MCF 10A (cell line): ENCODE measurements around the gene PIEZO1. TPM values are rescaled to one million over a fixed set of nuclear protein-coding genes. Genes with fewer than 3 reads are reported as not detected.
A peak's percentile ranks its signal among the peaks of the same experiment; 100 is the strongest.

Experiments
- BruUV-seq: library from RNA; stranded (reverse); fragments of 400-500 nt; replicated peaks from 2 replicates; lab custom pipeline; 2021; lab: Mats Ljungman, UMichigan
- CTCF ChIA-PET: fragments of 300-600 bp; sonication (Branson Sonifier 250); formaldehyde crosslinking; extraction: SDS; loops from one replicate; lab custom pipeline; 2021; ENCODE audit warnings: antibody characterized with exemption, inconsistent platforms; lab: Yijun Ruan, JAX
- POLR2A ChIA-PET: fragments of 300-600, 350-650 bp; sonication (Branson Sonifier 250); formaldehyde crosslinking; extraction: SDS; loops from one replicate; lab custom pipeline; 2020; ENCODE audit warnings: antibody characterized with exemption, inconsistent platforms; lab: Yijun Ruan, JAX
- DNase-seq: peaks from one replicate; pipeline ENCODE4 v3.0.0-alpha.2; 2018; ENCODE audit not compliant: unreplicated experiment
- H3K27ac Mint-ChIP-seq: one replicate; pipeline ENCODE4 v1.8.0; 2022; ENCODE audit warnings: mild to moderate bottlenecking, low read depth, mixed read lengths; ENCODE audit not compliant: unreplicated experiment
- H3K27me3 Mint-ChIP-seq: one replicate; pipeline ENCODE4 v1.8.0; 2022; ENCODE audit warnings: mixed read lengths; ENCODE audit not compliant: insufficient read depth, unreplicated experiment
- H3K36me3 Mint-ChIP-seq: one replicate; pipeline ENCODE4 v1.8.0; 2022; ENCODE audit warnings: mild to moderate bottlenecking, moderate library complexity, mixed read lengths; ENCODE audit not compliant: insufficient read depth, unreplicated experiment
- H3K4me1 Mint-ChIP-seq: one replicate; pipeline ENCODE4 v1.8.0; 2022; ENCODE audit warnings: mixed read lengths; ENCODE audit not compliant: insufficient read depth, unreplicated experiment
- H3K4me3 Mint-ChIP-seq: one replicate; pipeline ENCODE4 v1.8.0; 2022; ENCODE audit warnings: mild to moderate bottlenecking, moderate library complexity, mixed read lengths; ENCODE audit not compliant: unreplicated experiment
- H3K9me3 Mint-ChIP-seq: one replicate; pipeline ENCODE4 v1.8.0; 2022; ENCODE audit warnings: mixed read lengths; ENCODE audit not compliant: unreplicated experiment
- intact Hi-C: fragments of 100-400 bp; cut with micrococcal nuclease; formaldehyde crosslinking; loops from 2 replicates; pipeline ENCODE4 v1.14.1; 2022
- total RNA-seq: library from RNA; stranded (reverse); gene quantifications from 2 replicates; pipeline ENCODE4 v1.2.3, GENCODE V29; 2022
- TF ChIP-seq, protein P1 (sequence below): fragments of 200-600 bp; IDR thresholded peaks from one replicate; pipeline ENCODE4 v1.8.0; 2022; ENCODE audit warnings: antibody characterized with exemption, mild to moderate bottlenecking; ENCODE audit not compliant: unreplicated experiment

The PIEZO1 gene
- total RNA-seq, 1 experiment from 2014 or later: 193 TPM

GRCh38 chr16:88688013-88688778, 96.8 kb downstream of the PIEZO1 start:
- intact Hi-C loops: no loop called here

DNA sequence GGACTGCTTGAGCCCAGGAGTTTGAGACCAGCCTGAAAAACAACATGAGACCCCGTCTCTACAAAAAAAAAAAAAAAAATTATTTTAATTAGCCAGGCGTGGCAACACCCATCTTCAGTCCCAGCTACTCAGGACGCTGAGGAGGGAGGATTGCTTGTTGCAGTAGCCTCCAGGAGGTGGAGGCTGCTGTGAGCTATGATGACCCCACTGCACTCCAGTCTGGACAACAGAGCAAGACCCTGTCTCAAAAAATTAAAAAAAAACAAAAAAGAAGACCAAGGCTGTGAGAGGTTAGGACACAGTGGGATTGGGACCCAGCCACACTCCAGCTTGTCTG, 97.4 kb downstream of the PIEZO1 start:
- no peak for DNase-seq
- no TSS peak for BruUV-seq
- H3K4me1 Mint-ChIP-seq: no peaks in the 10 kb centered on the region
- H3K36me3 Mint-ChIP-seq: no peaks in the 10 kb centered on the region
- H3K27me3 Mint-ChIP-seq: peaks cover 28% of the 10 kb centered on the region
- no peak overlapping the region for H3K27ac Mint-ChIP-seq
- H3K9me3 Mint-ChIP-seq: no peaks in the 10 kb centered on the region
- TF ChIP-seq, protein P1, sequence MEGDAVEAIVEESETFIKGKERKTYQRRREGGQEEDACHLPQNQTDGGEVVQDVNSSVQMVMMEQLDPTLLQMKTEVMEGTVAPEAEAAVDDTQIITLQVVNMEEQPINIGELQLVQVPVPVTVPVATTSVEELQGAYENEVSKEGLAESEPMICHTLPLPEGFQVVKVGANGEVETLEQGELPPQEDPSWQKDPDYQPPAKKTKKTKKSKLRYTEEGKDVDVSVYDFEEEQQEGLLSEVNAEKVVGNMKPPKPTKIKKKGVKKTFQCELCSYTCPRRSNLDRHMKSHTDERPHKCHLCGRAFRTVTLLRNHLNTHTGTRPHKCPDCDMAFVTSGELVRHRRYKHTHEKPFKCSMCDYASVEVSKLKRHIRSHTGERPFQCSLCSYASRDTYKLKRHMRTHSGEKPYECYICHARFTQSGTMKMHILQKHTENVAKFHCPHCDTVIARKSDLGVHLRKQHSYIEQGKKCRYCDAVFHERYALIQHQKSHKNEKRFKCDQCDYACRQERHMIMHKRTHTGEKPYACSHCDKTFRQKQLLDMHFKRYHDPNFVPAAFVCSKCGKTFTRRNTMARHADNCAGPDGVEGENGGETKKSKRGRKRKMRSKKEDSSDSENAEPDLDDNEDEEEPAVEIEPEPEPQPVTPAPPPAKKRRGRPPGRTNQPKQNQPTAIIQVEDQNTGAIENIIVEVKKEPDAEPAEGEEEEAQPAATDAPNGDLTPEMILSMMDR: no peak
- no peak overlapping the region for H3K4me3 Mint-ChIP-seq
- POLR2A ChIA-PET: interaction anchor here (1.1 to 1.9 kb wide), 3 partner anchors 17 to 95 kb away, joined by 3 to 10 read pairs (median 4); partner anchors contain the start of gene MVD
- CTCF ChIA-PET: no interaction called here
- intact Hi-C loops: no loop called here

More at GRCh38 chr16:88688013-88688778, 96.8 kb downstream of the PIEZO1 start:
- H3K4me3 Mint-ChIP-seq: no peak overlapping the region
- H3K27me3 Mint-ChIP-seq: peaks cover 25% of the 10 kb centered on the region
- DNase-seq: no peak
- H3K4me1 Mint-ChIP-seq: no peaks in the 10 kb centered on the region
- ChIA-PET CTCF (no interaction called here), POLR2A (interaction anchor here (1.1 to 1.9 kb wide), 3 partner anchors 17 to 94 kb away, joined by 3 to 10 read pairs (median 4); partner anchors contain the start of gene MVD)
- no peaks in the 10 kb centered on the region for H3K36me3 Mint-ChIP-seq
- H3K27ac Mint-ChIP-seq: no peak overlapping the region
- TF ChIP-seq, protein P1: no peak
- BruUV-seq: no TSS peak
- H3K9me3 Mint-ChIP-seq: no peaks in the 10 kb centered on the region

GRCh38 chr16:88687254-88687576, 97.8 kb downstream of the PIEZO1 start:
- H3K36me3 Mint-ChIP-seq: no peaks in the 10 kb centered on the region
- TF ChIP-seq, protein P1: no peak
- no peak overlapping the region for H3K4me3 Mint-ChIP-seq
- peaks cover 33% of the 10 kb centered on the region for H3K27me3 Mint-ChIP-seq
- intact Hi-C loops: no loop called here
- H3K4me1 Mint-ChIP-seq: no peaks in the 10 kb centered on the region
- ChIA-PET POLR2A (interaction anchor here (0.5 to 1.9 kb wide), 6 partner anchors 15 to 116 kb away, joined by 3 to 10 read pairs (median 4); partner anchors contain the start of gene MVD), CTCF (no interaction called here)
- H3K9me3 Mint-ChIP-seq: no peaks in the 10 kb centered on the region
- no peak for DNase-seq
- BruUV-seq: no TSS peak
- H3K27ac Mint-ChIP-seq: no peak overlapping the region

DNA sequence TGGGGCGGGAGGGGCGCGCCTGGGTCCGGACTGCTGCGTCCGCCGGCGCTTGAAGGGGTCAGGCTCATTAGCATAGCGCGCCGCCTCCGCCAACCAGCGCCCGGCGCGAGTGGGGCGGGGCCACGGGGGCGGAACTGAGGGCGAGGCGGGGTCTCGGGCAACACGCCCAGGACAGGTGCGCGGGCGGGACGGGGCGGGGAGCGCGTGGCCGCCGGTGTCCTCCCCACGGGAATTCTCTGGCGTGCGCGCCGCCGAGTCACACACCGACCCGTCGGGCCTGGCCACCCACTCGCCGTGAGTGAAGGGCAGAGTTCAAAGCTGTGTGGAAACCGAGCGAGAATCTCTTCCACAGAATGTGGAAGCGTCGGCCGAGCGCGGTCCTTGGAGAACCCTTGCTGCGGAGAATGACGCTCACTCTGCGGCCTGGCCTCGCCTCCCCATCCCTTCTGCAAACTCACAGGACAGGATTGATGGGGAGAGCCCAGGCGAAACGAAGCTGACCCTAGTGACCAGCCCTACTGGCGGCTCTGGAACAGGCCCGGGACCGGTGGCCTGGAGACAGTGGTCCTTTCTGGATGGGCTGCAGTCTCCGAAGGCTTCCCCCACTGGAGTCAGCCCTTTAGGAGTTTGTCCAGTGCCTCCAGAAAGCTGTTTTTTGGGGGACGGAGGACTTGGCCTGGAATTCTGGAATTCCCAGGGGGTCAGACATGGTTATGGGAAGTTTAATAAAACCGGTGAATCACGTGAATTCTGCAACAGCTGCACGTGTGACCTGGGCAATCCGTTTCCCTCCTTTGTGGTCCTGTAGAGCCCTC, 98.4 kb downstream of the PIEZO1 start, which contains the start of gene SNAI3:
Gene SNAI3, minus strand, starts transcription at position 69 of the 815 bp plus-strand sequence. CDS start 101 bp downstream, outside the sequence.
- CTCF ChIA-PET: no interaction called here
- TF ChIP-seq, protein P1: no peak
- intact Hi-C loops: no loop called here
- DNase-seq: peak; percentile 78
- no peaks in the 10 kb centered on the region for H3K9me3 Mint-ChIP-seq
- no TSS peak for BruUV-seq
- H3K27me3 Mint-ChIP-seq: peaks cover 36% of the 10 kb centered on the region
- no peaks in the 10 kb centered on the region for H3K36me3 Mint-ChIP-seq
- POLR2A ChIA-PET: interaction anchor here (0.5 to 1.9 kb wide), 8 partner anchors 14 to 790 kb away, joined by 3 to 10 read pairs (median 4); partner anchors contain the start of gene MVD
- H3K4me3 Mint-ChIP-seq: peak within 1 kb of the TSS; percentile 65
- H3K27ac Mint-ChIP-seq: no peak within 1 kb of the TSS
- no peaks in the 10 kb centered on the region for H3K4me1 Mint-ChIP-seq
